Common myeloid progenitor, CD34-positive (primary cell): Measurements from ENCODE around the gene TMCC2.
A peak's percentile ranks its signal among the peaks of the same experiment; 100 is the strongest.

ENCODE experiments used
- CTCF ChIA-PET: fragments of 350-600 bp; sonication (Branson Sonifier 250); formaldehyde crosslinking; loops from one replicate; lab custom pipeline; 2021; ENCODE audit warnings: antibody characterized with exemption; lab: Charles Lee
- POLR2A ChIA-PET: fragments of 350-600 bp; sonication (Branson Sonifier 250); formaldehyde crosslinking; loops from one replicate; lab custom pipeline; 2021; ENCODE audit warnings: antibody characterized with exemption; lab: Charles Lee
- DNase-seq, 3 donors: peaks; one replicate each; pipeline versions ENCODE4 v3.0.0 to v3.0.0-alpha.2; 2013
- H3K27ac ChIP-seq, 2 experiments: 1 replicate in 1 of 2; 2 replicates in 1 of 2; pipeline ENCODE4 v1.7.0; 2013; ENCODE audit warnings: inconsistent platforms in 2 of 2, low read length in 2 of 2, mild to moderate bottlenecking in 2 of 2, low read depth in 1 of 2, moderate library complexity in 1 of 2; ENCODE audit not compliant: severe bottlenecking in 2 of 2, insufficient read depth in 1 of 2, poor library complexity in 1 of 2
- H3K27me3 ChIP-seq, 5 experiments: replicated peaks in 2 of 5; 1 replicate in 3 of 5; 2 replicates in 2 of 5; pipeline versions ENCODE4 v1.6.1 to v1.7.0; 2013; ENCODE audit warnings: low read length in 4 of 5, mild to moderate bottlenecking in 2 of 5, moderate library complexity in 2 of 5, inconsistent platforms in 1 of 5; ENCODE audit not compliant: insufficient read depth in 5 of 5, control insufficient read depth in 4 of 5
- H3K36me3 ChIP-seq, 4 experiments: 1 replicate in 2 of 4; 2 replicates in 2 of 4; pipeline versions ENCODE4 v1.6.1 to v1.7.0; 2013; ENCODE audit warnings: low read length in 3 of 4, control low read depth in 1 of 4, mild to moderate bottlenecking in 1 of 4; ENCODE audit not compliant: control insufficient read depth in 4 of 4, insufficient read depth in 4 of 4
- H3K4me1 ChIP-seq, 4 experiments: 1 replicate in 3 of 4; 2 replicates in 1 of 4; pipeline versions ENCODE4 v1.6.1 to v1.7.1; 2013; ENCODE audit warnings: low read length in 3 of 4, mild to moderate bottlenecking in 3 of 4, control low read depth in 1 of 4, inconsistent platforms in 1 of 4, moderate library complexity in 1 of 4; ENCODE audit not compliant: control insufficient read depth in 4 of 4, insufficient read depth in 4 of 4; ENCODE audit errors: control extremely low read depth in 1 of 4
- H3K4me3 ChIP-seq, 7 experiments: 1 replicate in 4 of 7; 2 replicates in 3 of 7; pipeline versions ENCODE4 v1.5.1 to v1.7.0; 2013; ENCODE audit warnings: mild to moderate bottlenecking in 7 of 7, low read length in 6 of 7, moderate library complexity in 6 of 7, inconsistent platforms in 2 of 7, low read depth in 2 of 7, control low read depth in 1 of 7; ENCODE audit not compliant: insufficient read depth in 4 of 7, control insufficient read depth in 1 of 7; ENCODE audit errors: extremely low read depth in 1 of 7
- H3K9me3 ChIP-seq, 5 experiments: 1 replicate in 4 of 5; 2 replicates in 1 of 5; pipeline versions ENCODE4 v1.6.1 to v1.7.1; 2013; ENCODE audit warnings: low read length in 4 of 5, mild to moderate bottlenecking in 2 of 5, inconsistent platforms in 1 of 5, low read depth in 1 of 5, moderate library complexity in 1 of 5; ENCODE audit not compliant: control insufficient read depth in 4 of 5, insufficient read depth in 2 of 5; ENCODE audit errors: control extremely low read depth in 1 of 5
- WGBS: methylation state at CpG from one replicate; pipeline ENCODE4 v1.1.5; 2013; ENCODE audit not compliant: insufficient coverage; 5-methylcytosine and 5-hydroxymethylcytosine counted together

The TMCC2 gene

DNA sequence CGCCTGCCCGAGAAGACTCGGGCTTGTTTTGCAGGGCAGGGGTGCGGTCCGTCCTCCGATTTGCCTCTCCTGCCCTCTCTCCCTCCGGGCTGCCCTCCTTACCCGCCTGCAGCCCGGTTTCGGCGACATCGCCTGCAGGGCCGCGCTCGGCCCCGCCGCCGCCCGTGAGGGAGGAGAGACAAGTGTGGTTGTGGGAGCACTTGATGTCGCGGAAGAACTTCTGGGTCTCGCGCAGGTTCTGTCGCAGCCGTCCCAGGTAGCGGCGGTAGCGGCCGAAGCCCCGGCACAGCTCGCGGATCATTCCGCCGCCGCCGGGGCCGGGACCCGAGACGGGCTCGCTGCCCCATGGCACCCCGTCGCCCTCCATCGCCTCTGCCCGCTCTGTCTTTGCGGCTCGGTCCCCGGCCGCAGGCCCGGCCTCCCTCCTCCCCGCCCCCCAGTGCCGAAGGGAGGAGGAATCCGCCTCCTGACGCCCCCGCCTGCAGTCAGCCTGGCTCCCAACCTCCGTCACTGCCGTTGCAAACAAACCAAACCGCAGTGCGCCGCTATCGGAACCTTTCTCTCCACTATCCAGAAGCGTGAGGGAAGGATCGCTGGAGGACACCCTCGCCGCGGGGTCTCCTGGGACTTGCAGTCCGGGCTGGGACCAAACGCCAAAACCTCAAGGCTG lies 16.4 kb upstream of the TMCC2 start, which contains the start of gene DSTYK:
Gene DSTYK, minus strand, starts transcription at position 534 of the 670 bp plus-strand sequence. Its CDS starts 167 bp downstream, at position 367.
- under 1% methylated on average over 45 of the region's 67 CpGs for WGBS
- Histone ChIP-seq H3K36me3 (no peaks in the 10 kb centered on the region), H3K4me1 (peaks cover 7 to 42% (median 35%) of the 10 kb centered on the region in 4 experiments), H3K9me3 (no peaks in the 10 kb centered on the region), H3K4me3 (peak within 1 kb of the TSS; percentile 90 to 95 (median 94)), H3K27me3 (no peaks in the 10 kb centered on the region), H3K27ac (peak within 1 kb of the TSS; percentile 93)
- CTCF ChIA-PET: interaction anchor here (2.0 kb wide), 1 partner anchor 12 kb away, joined by 8 read pairs; no protein-coding TSS in a partner anchor
- POLR2A ChIA-PET: interaction anchor here (0.8 to 1.1 kb wide), 3 partner anchors 17 to 22 kb away, joined by 3 to 4 read pairs (median 3); partner anchors contain the start of gene TMCC2
- DNase-seq: peak; percentile 95 to 98 (median 98)

DNA sequence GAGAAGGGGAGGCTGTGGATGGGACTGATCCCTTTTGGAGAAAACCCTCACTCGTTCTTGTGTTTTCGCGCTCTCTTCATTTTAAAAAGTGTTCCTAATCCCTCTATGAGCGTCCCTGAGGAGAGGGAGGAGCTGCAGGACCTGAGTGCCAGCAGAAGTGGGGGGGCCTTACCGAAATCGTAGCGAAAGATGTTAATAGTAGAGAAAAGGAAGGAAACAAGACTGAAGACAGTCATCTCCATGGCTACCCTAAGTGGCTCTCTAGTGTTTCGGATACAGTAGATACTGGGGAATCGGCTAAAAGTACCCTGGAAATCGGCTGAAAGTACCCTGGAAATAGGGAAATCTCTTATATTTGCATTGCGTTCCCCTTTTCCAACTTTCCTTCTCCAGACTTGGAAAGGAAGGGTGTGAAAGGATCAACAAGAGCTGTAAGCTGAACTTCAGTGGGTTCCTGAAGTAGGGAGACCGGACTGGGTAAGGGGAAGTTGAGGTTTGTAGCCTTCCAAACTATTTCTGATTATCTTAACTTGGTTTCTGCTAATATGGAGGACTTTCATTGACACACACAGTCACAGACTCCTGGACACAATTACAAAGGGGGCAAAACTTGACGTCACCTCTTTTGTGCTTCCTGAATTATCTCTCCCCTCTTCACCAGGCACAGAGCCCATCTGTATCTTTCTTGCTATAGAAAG lies 15.8 kb upstream of the TMCC2 start:
- H3K27ac ChIP-seq: peak overlapping the region; percentile 93
- H3K27me3 ChIP-seq: no peaks in the 10 kb centered on the region
- peak overlapping the region; percentile 90 to 95 (median 94) for H3K4me3 ChIP-seq
- no peaks in the 10 kb centered on the region for H3K9me3 ChIP-seq
- DNase-seq: peak; percentile 47 to 93 (median 90)
- H3K4me1 ChIP-seq: peaks cover 7 to 42% (median 35%) of the 10 kb centered on the region in 4 experiments
- ChIA-PET POLR2A (interaction anchor here (1.0 kb wide), 1 partner anchor 20 kb away, joined by 3 read pairs; no protein-coding TSS in a partner anchor), CTCF (no interaction called here)
- WGBS: 7% methylated on average over 8 of the region's 13 CpGs
- no peaks in the 10 kb centered on the region for H3K36me3 ChIP-seq

DNA sequence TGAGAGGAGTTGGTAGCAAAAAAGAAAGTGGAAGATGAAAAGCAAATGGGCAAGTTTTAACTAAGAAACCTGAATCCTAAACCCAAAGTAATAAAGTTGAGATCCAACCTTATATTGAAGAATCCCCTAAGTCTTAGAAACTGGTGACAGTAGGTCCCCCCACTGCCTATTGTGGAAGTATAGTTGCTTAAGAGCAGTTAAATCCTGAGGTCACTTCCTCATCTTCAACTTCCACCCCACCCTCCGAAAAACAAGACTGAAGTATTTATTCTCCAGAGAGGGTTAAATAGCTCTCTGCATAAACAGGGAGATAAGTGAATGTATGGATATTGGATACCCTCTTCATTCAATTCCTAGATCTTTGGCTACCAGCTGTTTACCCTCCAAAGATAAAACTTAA lies 13.0 kb upstream of the TMCC2 start:
- no peaks in the 10 kb centered on the region for H3K27me3 ChIP-seq
- H3K27ac ChIP-seq: peak overlapping the region in 1 of 2 experiments; percentile 0
- H3K4me3 ChIP-seq: peak overlapping the region in 2 of 7 experiments; percentile 5 to 43
- ChIA-PET POLR2A (no interaction called here), CTCF (interaction anchor here (1.1 to 1.5 kb wide), 2 partner anchors 13 to 41 kb away, joined by 4 read pairs; partner anchors contain the start of gene TMCC2)
- H3K36me3 ChIP-seq: no peaks in the 10 kb centered on the region
- H3K4me1 ChIP-seq: peaks cover 7 to 42% (median 34%) of the 10 kb centered on the region in 4 experiments
- H3K9me3 ChIP-seq: no peaks in the 10 kb centered on the region
- no CpG with 5 or more reads among the region's 1 CpG for WGBS
- peak; percentile 32 to 84 (median 75) for DNase-seq

DNA sequence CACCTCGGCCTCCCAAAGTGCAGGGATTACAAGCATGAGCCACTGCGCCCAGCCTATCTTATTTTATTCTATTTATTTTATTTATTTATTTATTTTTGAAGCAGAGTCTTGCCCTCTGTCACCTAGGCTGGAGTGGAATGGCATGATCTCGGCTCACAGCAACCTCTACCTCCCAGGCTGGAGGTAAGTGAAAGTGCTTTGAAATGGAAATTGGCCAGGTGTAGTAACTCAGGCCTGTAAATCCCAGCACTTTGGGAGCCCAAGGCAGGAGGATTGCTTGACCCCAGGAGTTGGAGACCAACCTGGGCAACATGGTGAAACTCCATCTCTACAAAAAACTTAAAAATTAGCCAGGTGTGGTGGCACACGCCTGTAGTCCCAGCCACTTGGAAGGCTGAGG lies 11.2 kb upstream of the TMCC2 start:
- ChIA-PET CTCF (interaction anchor here (0.8 kb wide), 1 partner anchor 11 kb away, joined by 3 read pairs; no protein-coding TSS in a partner anchor), POLR2A (no interaction called here)
- 100% methylated on average over 1 of the region's 4 CpGs for WGBS
- peaks cover 4 to 32% (median 25%) of the 10 kb centered on the region in 4 experiments for H3K4me1 ChIP-seq
- no peaks in the 10 kb centered on the region for H3K36me3 ChIP-seq
- DNase-seq: no peak
- no peaks in the 10 kb centered on the region for H3K27me3 ChIP-seq
- H3K4me3 ChIP-seq: no peak overlapping the region
- no peak overlapping the region for H3K27ac ChIP-seq
- no peaks in the 10 kb centered on the region for H3K9me3 ChIP-seq

DNA sequence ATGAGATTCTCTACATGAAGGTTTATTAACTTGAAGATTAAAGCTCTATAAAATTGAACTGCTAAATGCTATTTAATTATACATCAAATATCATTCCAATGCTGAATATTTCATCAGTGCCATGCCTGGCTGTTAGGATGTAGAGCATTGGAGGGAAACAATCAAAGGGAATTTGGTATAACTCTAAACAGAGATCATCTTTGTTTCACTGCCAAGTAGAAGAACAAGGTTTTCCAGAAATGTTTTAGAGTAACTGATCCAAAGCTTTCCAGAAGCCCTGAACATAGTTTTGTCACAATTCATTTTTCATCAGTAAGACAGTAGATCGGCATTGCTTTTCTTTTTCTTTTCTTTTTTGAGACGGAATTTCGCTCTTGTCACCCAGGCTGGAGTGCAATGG lies 10.3 kb upstream of the TMCC2 start:
- ChIA-PET POLR2A (no interaction called here), CTCF (interaction anchor here (1.6 kb wide), 1 partner anchor 40 kb away, joined by 3 read pairs; no protein-coding TSS in a partner anchor)
- no peaks in the 10 kb centered on the region for H3K27me3 ChIP-seq
- no peaks in the 10 kb centered on the region for H3K36me3 ChIP-seq
- peaks cover 4 to 25% (median 17%) of the 10 kb centered on the region in 4 experiments for H3K4me1 ChIP-seq
- no peak overlapping the region for H3K27ac ChIP-seq
- WGBS: 67% methylated on average over 1 of the region's 3 CpGs
- no peaks in the 10 kb centered on the region for H3K9me3 ChIP-seq
- no peak for DNase-seq
- no peak overlapping the region for H3K4me3 ChIP-seq

DNA sequence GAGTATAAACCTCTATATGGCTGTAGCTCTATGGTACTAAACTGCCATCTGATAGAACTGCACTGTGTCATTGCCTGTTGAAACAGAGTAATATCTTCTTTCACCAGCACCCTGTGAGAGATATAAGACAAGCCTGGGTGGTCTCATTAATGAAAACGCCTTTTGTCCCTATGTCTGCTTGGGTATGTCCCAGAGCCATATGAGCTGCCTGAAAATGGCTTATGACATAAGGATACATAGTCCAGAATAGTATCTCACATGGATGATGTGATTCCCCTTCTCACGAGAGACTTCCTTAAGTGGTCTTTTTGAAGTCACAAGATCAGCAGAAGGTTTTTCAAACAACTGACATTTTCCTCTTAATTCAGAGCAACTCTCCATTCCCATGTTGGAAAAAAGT lies 7.3 kb upstream of the TMCC2 start:
- 60% methylated on average over 1 of the region's 2 CpGs for WGBS

More for the DNA sequence above, 7.3 kb upstream of the TMCC2 start:
- Histone ChIP-seq H3K27ac (no peak overlapping the region), H3K9me3 (no peaks in the 10 kb centered on the region), H3K4me1 (peaks cover 0 to 1% (median under 1%) of the 10 kb centered on the region in 4 experiments), H3K4me3 (no peak overlapping the region), H3K36me3 (no peaks in the 10 kb centered on the region), H3K27me3 (peaks cover 0 to 3% (median 0%) of the 10 kb centered on the region in 5 experiments)
- POLR2A ChIA-PET: no interaction called here
- CTCF ChIA-PET: interaction anchor here (0.8 to 1.1 kb wide), 2 partner anchors 8 to 104 kb away, joined by 3 read pairs; no protein-coding TSS in a partner anchor
- no peak for DNase-seq
